Fibroblast of gingiva (primary cell): Measurements from ENCODE around the gene CYP17A1.
A peak's percentile ranks its signal among the peaks of the same experiment; 100 is the strongest.
"Not testable (repeated sequence)": the region's sequence is repeated elsewhere in the genome, so short reads cannot be mapped to it uniquely, and the experiment has no call there.

Experiments
- DNase-seq: peaks from one replicate; pipeline ENCODE4 v3.0.0-alpha.2; 2011; ENCODE audit warnings: low read depth

CYP17A1 gene

DNA sequence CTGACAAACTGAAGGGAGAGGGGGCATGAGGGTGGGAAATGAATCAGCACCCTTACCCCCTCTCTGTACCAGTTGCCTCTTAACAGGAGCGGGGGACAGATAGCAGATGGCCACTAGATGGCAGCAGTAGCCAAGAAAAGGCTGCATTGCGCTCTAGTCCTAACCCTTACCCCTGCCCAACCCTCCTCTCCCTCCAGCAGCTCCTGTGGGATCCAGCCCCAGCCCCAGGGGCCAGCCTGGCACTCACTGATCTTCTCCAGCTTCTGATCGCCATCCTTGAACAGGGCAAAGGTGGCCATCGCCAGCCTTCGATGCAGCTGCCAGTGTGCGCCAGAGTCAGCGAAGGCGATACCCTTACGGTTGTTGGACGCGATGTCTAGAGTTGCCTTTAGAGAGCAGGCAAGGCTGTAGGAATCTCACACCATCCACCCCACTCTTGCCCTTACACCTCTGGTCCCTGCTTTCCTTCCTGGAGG lies 2.2 kb downstream of the CYP17A1 start:
- peak; percentile 52 for DNase-seq

DNA sequence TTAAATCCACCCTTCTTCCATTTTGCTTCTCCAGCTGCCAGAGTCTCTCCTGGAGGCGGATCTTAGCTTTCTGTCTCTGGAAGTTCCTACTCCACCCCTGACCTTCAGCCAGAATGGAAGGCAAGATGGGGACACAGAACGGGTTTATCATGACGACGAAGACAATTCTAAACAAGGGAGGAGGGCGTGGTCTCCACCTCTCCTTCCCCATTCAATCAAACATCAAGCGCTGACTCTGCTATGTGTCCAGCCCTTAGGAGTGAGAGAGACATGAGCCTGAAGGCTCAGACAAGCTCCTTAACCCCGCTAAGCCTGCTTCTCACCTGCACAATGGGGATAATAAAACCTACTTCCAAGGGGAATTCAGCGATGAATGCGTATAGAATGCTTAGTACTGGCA lies 3.1 kb downstream of the CYP17A1 start:
- no peak for DNase-seq

DNA sequence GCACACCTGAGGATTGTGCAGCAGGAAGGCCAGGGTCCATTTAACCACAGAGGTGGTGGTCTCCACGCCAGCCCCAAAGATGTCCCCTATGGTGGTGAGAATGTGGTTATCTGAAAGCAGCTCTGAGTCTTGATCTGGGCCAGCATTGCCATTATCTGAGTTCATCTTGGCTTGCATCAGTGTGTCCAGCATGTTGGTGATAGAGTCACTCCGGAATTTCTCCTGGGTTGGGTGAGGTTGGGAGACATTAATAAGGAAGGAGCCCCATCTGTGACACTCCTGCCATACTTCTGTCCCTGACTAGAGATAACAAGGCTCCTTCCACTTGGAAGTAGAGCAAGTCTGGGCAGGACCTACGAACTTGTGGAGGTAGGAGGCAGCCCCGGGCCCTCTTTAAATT lies 4.2 kb downstream of the CYP17A1 start:
- DNase-seq: no peak

GRCh38 chr10:102832248-102832647 lies 5.0 kb downstream of the CYP17A1 start:
- no peak for DNase-seq

DNA sequence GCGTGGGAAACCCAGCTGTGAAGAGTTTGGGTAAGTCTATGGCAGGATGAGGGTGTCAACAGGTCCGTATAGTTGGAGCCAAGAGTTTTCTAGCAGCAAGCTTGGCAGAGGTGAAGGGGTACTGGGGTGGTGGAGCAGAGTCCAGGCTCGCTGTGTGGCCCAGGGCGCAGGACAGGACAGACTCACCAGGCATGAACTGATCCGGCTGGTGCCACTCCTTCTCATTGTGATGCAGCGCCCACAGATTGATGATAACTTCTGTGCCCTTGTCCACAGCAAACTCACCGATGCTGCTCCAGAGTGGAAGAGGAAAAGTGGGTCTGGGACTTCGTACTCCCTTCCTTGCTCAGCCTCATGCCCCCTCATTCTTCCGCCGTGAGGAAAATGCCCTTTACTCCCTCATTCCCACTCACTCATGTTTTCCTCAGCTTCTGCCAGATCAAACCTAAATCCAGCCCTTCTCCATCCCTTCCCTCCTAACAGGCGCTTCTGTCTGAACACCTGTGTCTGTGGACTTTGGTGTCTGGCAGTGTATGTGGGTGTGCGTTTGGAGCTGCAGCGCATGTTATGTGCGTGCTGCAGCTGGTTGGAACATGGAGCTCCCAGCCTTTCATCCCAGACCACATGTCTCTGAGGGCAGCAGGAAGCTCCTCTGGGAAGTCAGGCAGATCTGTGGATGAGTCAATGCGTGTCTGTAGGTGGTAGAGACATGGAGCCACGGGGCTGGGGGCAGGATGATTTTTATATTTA lies 5.7 kb downstream of the CYP17A1 start:
- DNase-seq: no peak

DNA sequence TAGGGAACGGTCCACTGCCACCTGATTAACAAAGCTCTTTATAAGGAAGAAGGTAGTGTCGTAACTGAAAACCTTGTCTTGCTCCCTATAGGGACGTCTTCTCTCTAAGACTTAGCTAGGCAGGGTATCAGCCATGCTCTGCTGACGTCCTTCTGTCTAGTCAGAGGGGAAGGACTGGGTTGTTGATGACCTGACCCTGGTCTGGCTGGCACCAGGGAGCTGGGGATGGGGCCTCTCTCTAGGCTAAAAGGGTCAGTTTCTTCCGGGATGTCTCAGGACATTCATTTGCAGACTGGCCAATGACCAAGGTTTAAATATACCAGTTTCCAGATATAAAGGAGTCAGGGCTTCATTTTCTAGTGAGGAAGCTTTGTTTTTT lies 9.6 kb downstream of the CYP17A1 start:
- DNase-seq: no peak

GRCh38 chr10:102826148-102826796 lies 10.9 kb downstream of the CYP17A1 start:
- DNase-seq: no peak

DNA sequence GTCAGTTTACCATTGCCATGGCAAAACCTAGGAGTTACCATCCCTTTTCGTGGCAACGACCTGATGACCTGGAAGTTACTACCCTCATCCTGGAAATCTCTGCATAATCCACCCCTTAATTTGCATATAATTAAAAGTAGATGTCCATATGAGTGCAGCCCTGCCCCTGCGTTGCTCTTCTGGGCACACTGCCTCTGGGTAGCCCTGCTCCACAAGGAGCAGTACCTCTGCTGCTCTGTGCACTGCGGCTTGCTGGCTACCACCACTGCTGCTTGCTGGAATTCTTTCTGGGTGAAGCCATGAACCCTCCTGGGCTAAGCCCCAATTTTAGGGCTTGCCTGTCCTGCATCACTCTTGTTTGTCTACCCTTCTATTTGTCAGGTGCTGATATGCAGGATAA lies 12.5 kb downstream of the CYP17A1 start:
- DNase-seq: no peak

GRCh38 chr10:102822222-102822621 lies 15.0 kb downstream of the CYP17A1 start:
- DNase-seq: no peak

GRCh38 chr10:102820008-102820407 lies 17.2 kb downstream of the CYP17A1 start:
- not testable (repeated sequence) for DNase-seq

DNA sequence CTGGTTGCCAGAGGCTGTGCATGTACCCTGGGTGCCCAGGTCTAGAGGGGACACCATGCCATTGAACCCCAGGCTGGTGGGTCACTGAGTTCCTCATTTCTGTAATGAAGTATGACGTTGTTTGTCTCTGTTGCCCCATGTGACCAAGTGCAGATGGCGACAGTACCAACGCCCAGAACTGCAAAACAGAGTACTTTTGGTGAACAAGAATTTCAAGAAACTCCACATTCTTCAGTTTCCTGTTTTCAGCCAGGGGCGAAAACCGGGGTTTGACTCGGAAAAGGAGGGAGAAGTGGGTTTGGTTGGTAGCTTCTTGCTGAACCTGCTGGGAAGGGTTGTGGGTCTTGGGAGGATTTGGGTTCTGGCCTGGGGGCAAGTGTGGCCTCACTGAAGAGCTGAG lies 18.2 kb downstream of the CYP17A1 start:
- DNase-seq: no peak

GRCh38 chr10:102817175-102817574 lies 20.0 kb downstream of the CYP17A1 start:
- no peak for DNase-seq

DNA sequence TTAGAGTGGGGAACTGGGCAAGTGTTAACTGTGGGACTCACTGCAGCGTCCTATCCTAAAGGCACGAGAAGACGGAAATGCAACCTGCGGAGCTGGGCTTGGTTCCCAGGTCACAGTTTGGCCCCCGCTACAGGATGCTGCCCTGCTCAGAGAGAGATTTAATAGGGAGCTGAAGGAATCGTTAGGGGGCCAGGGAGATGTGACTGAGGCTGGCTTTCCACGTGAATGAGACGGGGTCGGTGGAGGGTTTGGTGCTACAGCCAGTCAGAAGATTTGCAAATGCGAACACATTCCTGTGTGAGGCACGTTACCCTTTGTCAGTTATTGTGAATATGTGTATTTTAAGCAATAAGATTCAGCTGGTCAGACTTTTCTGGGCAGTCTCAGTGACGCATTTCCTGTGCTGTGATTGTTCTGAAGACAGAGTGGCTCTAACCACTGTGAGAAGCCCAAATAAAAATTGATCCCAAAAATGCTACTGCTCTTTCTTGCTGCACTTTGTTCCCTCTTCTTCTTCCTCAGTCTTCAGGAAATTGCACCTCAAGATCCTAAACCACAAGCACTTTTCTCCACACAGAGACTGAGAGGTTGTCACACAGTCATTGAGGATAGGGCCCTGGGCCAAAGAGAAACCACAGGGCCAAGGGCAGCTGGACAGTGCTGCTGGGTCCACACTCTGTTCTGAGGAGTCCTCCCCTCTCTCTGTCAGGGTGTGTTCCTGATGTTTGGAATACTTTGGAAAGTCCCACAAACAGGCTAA lies 21.2 kb downstream of the CYP17A1 start:
- peak; percentile 83 for DNase-seq

DNA sequence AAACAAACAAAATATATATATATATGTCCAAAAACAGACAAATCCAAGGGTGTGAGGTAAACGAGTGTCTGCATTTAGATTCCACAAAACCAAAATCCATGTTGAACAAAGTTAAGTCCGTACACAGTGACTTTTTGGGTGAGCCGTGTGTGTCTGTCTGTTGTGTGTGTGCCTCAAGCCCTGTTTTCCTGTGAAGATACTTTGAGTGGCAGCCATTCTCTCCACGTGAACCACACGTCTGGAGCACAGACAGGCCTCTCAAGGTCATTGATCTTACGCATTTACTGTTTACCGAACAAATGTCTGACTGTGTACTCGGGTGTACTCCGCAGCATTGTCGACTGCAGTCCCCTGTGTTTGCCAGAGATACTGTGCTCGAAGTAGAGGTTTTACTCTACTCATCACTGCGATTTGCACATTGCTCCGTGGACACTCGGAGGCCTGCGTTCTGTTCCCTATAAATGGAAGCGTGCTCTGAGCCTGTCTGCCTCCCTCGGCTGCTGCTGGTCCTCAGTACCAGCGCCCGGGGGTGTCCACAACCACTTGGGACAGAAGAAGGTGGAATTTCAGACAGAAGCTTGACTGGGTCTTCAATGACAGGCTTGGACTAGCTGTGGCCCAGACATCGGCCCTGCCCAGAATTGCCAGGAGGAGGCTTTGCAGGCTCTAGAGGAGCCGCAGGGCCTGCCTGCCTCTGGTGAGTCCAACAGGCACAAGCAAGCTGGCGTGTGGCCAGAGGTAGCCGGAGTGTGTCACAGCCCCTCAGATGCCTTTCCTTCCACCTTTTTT lies 22.1 kb downstream of the CYP17A1 start:
- DNase-seq: peak; percentile 36

GRCh38 chr10:102814453-102814871 lies 22.8 kb downstream of the CYP17A1 start:
- DNase-seq: no peak

GRCh38 chr10:102813734-102814452 lies 23.3 kb downstream of the CYP17A1 start:
- DNase-seq: peak; percentile 65

GRCh38 chr10:102813017-102813541 lies 24.1 kb downstream of the CYP17A1 start:
- no peak for DNase-seq

DNA sequence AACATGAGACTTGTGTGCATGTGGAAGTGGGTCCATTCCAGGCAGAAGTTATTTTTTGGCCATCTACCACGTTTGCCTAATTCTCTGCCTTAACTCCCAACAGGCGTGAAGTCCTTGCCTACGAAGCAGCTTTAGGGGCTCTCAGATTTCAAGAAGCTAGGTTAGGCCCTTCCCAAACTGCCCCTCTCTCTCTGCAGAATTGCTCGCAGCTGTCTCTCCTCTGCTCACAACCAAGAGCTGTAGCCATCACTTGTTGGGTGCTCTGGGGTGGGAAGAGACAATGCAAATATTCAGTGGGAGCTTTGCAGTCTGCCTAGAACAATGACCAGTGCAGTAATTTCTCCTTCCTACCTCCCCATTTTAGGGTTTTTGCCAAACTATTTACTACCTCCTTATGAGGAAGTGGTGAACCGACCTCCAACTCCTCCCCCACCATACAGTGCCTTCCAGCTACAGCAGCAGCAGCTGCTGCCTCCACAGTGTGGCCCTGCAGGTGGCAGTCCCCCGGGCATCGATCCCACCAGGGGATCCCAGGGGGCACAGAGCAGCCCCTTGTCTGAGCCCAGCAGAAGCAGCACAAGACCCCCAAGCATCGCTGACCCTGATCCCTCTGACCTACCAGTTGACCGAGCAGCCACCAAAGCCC lies 24.9 kb downstream of the CYP17A1 start:
- no peak for DNase-seq

DNA sequence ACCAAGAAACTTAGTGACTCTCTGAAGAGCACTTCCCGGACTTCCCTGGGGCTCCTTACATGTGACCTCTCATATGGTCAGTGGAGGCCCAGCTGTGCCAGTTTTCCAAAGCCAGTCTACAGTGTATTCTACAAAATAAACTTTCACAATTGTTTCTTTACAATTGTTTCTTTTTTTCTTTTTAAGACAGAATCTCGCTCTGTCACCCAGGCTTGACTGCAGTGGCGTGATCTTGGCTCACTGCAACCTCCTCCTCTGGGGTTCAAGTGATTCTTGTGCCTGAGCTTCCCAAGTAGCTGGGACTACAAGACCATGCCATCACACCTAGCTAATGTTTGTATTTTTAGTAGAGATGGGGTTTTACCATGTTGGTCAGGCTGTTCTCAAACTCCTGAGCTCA lies 25.9 kb downstream of the CYP17A1 start:
- DNase-seq: no peak

DNA sequence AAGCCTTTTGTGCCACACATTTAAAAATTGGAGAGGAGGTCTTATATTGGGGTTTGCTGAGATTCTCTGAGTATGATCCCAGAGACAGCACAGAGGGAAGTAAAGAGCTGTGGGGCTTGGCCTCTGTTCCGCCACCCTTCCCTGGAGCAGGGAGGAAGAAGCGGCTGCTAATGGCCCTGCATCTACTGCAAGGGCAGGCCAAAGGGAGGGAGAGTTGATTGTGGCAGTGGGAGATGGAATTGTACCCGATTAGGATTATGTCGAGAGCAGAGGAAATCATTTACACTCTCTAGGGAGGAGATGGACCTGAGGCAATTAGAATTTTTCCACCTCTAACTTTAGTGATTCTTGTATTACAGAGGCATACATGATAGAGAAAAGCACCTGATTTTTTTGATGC lies 28.8 kb downstream of the CYP17A1 start:
- DNase-seq: no peak
